GM19328 (cell line): ENCODE data around the gene GRIK3.

Source experiments
- ATAC-seq: cut with Tn5 transposase; IDR thresholded peaks from one replicate; pipeline ENCODE4 v1.9.1; 2021; ENCODE audit warnings: mild to moderate bottlenecking, moderate library complexity; ENCODE audit not compliant: unreplicated experiment

The GRIK3 gene

DNA sequence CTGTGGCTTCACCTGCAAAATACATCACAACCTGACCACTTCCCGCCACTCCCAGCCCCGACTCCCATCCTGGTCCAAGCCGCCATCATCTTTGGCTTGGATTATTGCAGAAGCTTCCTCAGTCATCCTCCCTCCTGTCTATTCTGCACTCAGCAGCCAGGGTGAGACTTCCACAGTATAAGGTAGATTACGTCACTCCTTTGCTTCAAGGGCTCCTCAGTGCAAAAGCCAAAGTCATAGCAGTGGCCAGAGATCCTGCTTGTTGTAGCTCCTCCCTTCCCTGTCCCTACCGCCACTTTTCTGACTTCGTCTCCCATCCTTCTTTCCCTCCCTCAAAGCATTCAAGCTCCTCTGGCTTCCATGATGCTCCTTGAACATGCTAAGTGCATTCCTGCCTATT lies 152.8 kb downstream of the GRIK3 start:
- no peak for ATAC-seq

DNA sequence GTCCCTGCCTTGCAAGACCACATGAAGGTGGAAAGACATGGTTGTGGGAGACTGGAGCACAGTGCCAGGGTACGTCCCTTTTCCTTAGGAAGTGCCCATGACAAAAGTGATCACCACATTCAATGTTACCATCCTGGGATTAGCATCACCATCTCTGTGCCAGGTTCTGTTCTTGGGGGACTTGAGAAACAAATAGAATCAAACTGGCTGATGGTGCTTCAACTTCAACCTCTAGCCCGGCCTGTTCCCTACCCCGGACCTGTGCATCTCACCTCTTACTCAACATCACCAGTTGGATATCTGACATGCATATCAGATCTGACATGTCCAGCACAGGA lies 153.3 kb downstream of the GRIK3 start:
- no peak for ATAC-seq

DNA sequence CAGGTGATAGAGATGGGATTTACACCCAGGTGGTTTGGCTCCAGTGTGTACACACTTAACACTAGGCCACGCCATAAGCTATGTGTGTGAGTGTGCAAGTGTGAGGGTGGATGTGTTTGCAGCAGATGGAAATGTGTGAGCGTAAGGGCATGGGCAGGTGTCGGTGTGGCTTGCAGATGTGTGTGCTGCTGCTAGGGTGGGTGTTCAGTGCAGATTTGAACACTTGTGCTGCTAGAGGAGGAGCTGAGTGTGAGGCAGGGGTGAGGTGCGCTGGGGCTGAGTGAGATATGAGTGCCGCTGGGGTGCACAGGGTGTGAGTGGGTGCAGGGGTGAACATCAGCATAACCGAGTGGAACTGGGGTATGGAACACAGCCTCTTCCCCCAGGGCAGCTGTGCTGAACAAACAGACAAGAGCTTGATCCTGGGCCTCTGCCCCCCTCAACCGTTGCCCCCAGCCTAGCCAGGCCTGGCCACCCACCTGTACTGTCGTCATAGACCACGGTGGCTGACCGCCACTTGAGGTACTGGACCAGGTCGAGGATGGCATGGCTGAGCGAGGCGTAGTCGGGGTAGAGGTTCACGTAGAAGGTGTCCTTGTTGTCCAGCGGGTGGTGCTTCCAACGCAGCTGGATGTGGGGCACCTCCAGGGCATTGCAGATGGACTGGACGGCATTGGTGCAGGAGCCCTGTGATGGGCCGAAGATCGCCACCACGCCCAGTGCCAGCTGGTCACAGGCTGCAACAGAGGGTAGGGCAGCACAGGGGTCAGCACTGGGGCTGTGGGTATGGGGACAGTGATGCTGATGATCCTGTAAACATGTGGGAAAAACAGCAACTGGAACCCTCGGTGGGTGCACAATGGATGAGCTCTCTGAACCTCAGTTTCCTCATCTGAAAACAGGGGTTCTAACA lies 153.9 kb downstream of the GRIK3 start:
- ATAC-seq, result no peak

DNA sequence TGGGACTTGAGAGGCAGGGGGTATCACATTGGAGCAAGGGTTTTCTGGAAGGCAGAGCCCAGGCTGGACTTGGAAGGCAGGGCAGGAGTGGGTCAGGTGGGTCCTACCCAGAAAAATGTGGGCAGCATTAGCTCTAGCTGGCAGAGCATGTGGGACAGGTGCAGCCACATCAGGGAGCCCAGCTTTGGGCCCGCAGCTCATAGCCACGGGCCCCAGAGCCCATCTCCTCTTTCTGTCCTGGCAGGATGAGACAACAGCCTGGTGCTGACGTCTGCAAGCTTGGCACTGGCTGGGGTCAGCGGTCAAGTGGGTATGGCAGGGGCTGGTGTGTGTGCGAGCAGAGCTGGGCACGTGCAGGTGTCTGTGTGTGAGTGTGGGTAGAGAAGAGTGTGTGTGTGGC lies 154.7 kb downstream of the GRIK3 start:
- ATAC-seq, result no peak

DNA sequence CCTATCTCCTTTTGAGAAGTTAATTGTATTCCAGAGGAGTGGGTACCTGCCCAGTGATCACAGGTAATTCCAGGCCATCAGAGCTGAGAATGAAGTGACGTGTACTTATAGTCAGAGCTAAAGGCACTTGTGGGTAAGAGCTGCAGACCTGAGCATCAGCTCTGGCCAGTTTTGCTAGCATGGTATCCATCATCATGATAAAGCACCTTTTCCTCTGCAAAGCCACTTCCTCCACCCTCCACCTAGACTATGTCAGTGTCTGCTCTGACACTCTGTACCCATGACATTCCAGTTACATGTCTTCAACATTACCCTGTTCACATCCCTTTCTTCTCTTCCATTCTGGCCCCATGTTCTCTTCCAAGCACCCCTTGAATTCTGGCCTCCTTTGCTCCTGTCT lies 157.3 kb downstream of the GRIK3 start:
- no peak for ATAC-seq

DNA sequence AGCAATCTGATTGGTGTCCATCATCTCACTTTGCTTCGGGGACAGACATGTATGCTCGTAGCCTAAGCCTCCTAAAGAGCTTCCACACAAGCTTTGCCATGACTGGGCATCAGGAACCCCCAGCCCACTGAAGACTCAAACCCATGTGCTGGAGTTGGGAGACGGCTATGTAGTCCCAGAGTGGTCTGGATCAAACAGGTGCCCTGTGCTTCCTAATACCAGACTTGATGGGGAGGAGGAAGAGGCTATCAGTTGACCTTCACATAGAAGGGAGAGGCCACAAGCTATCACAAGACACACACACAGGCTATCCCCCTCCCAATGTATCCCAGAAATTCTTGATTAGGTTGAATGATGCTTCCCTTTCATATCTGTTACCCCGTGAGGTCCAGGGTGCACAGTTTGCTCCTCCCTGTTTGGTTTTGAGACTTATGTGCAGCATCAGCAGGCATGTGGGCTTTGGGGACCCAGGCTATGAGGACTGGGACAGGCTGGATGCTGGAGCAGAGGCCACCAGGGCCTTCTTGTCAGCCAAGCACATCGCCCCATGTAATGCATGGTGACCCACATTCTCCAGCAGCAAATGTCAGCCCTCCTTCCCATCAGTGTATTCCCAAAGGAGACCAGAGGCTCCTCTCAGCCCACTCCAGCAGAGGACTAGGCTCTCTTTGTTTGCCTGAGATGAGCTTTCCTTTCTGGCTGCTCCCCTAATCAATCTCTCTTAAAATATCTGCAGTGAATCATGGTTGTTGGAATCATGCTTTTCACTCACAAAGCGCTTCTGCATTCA lies 159.8 kb downstream of the GRIK3 start:
- ATAC-seq, result no peak

DNA sequence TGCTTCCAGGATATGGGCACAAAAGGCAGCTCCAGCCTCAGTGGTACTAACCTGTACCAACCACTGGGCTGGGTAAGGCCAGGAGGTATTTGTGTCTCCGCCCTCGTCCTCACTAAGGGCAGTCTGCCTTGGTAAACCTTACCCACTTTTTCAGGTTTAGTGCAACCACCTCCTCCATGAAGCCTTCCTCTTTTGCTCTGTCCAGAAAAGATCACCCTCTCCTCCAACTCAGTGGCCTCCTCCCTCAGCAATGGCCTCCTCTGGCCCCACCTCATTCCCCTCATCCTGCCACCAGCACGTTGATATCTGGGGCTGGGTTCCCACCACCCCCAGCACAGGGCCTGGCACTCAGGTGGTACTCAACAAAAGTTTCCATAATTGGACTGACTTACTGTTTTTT lies 161.5 kb downstream of the GRIK3 start:
- ATAC-seq, result no peak

DNA sequence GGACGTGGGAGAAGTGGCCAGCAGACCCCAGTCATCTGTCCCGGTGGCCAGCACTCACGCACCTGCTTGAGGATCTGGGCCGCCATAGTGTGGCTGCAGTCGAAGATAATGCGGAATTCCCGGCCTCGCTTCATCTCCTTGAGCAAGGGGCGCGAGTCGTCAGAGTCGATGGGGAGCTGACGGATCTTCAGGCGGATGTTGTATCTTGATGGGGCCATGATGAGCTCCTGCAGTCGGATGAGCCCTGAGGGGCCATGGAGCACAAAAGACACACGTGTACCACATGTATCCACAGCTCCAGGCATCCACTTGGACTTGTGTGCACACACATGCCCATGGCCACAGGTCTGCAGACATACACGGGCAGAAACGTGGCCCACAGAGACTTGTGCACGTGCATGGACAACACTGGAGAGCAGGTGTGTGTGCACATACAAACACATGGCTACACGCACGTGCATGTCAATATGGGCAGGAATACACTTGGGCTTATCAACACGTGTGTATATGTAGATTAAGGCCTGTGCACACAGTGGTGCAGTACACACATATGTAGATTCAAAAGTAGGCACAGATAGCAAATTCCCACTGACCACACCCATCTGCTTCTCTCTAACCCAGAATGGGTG lies 162.1 kb downstream of the GRIK3 start:
- no peak for ATAC-seq

DNA sequence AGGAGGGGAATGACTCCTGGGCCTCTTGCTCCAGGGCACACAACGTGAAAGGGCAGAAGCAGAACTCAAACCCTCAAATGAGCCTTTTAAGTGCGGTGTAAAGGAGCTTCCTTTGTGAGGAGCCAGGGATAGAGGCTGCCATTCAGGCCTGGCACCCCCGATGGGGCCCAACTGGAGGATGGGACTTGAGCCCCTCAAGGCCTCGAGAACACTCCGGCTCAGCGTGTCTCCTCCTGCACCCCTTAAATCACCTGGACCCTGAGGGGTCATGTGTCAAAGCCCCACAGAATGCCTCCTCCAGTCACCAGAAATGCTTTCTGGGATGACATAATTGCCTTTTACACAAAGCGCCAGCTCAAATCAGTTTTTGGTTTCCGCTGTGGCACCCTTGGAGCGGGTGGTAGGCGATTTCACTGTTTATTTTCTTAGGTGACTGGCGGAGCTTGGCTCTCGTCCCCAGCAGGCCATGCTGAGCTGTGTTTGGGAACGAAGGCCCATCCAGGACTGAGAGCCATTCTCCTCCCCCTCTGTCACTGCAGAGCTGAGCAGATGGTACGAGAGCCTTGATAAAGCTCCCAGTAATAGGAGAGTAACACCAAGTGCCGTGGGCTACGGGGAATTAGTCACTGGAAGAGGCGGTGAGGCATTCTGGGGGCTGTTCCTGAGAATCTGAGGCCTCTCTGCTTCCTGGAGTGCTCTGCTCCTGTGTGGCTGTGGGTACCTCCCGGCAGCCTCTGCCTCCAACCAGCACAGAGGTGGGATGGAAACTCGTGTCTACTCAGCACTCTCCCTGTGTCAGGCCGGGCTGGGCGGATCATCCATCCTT lies 163.0 kb downstream of the GRIK3 start:
- ATAC-seq, result no peak

DNA sequence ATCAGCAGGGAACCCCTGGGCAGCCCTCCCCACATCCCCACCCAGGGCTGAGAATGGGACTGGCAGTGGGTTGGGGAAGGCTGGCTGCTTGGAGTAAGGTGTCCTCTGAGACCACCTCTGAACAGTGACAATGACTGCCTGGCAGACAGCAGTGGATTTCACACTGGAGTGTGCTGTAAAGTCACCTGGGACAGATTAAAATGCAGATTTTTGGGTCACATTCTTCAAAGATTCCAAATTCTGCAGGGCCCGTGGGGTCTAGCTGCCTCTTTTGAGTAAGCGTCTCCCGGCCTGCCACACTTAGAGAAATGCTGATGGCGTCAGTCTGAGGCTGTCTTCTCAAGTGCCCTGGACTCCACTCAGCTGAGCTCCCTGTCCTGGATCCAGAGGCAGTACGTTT lies 164.5 kb downstream of the GRIK3 start:
- ATAC-seq, result no peak

DNA sequence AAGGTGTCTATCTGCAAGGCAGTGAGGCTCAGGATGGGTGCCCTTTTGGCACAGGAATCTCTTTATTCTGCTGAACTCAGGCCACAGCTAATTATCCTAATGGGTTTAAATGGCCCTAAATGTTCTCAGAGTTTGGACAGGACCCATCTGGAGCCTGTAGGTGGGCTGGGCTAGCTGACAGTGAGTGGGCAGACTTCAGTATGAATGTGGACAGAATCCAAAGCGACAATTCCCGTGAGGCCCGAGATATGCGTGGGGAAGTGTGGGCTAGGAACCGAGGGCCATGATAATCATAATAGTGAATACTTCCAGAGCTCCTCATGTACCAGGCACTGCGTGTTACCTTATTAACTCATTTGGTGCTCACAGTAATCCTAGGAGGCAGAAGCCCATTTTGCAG lies 165.3 kb downstream of the GRIK3 start:
- no peak for ATAC-seq

DNA sequence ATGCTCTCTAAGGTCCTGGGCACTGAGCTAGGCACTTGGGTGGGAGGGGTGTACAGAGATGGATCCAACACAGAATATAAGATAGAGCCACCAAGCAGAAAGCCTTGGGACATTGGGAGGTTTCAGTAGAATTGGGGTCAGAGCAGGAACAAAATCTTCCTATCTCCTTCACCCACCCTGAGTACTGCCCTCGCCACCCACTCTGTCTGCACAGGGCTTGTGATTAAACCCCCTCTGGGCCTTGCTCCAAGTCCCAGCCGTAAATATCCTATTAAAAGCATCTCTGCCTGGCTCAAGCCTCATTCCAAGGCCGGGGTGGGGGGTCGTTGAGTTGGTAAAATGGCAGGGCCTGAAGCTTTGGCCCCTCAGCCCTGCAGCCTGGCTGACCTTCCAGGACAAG lies 166.7 kb downstream of the GRIK3 start:
- ATAC-seq, result no peak

DNA sequence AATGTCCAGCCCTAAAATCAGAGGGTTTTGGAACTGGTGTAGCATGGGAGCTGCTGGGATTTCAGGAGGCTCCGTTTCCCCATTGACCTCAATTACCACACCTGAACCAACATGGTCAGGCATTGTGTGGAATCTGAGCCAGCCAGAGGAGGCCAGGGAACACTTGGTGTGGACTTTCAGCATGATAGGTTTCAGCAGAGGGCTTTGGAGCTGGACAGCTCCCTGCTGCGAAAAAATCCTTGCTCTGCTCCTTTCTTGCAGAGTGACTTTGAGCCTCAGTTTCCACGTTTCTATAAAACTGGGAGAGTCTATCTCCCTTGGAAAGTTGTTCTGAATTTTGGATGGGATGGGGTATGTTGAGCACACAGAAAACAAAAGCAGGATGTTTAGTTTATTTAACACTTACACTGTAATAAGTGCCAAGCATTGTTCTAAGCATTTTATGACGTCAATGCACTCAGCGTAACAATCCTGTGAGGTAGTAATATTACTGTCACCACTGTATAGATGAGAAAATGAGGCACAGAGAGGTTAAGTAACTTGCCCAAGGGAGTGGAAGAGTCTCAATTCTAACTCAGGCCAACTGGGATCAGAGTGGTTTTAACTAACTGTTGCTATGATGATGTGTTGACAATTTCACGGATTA lies 168.0 kb downstream of the GRIK3 start:
- ATAC-seq, result no peak

DNA sequence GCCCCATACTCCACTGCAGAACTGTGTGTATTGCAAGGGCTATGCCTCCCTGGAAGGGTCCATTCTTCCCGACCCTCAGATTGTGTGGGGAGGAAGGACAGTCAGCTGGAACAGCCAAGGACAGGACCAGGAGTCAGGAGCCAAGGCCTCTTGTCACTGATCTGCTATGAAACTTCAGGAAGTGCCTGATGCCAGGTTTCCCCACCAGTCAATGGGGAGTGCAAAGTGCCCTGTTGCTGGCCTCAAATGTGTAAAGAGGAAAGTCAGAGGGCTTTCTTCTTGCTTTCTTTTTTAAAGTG lies 168.8 kb downstream of the GRIK3 start:
- ATAC-seq, result no peak

DNA sequence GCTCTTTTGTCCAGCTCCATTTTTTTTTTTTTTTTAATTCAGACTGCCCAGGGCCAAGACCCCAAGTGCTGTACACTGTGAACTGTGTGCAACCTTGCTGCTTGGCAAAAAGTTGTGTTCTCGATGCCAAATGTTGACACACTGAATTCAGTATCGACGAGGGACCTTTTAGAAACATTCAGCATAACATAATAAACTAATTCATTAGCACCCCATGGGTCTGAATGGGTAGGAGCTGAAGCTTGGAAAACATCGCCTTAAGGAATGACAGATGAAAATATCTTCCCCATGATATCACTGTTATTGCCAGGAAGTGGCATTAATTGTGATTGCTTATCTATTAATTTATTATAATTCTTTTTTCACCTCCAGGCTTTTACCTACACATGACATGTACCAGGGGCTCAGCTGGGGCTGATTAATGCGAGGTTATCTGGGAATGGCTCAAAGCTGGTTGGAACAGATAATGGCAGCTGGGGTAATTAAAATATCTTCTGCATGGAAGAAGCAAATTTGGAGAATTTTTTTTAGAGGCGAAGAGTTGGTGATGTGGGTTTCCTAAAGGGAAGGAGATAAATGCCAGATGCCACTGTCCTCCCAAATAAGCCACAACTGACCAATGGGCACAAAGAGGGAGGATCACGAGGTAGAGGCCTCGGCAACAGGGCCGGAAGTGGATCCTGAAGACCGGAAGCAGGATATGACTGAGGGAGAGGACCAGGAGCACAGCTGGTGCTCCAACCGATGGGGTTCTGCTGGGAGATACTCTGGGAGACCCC lies 169.3 kb downstream of the GRIK3 start:
- ATAC-seq, result no peak

DNA sequence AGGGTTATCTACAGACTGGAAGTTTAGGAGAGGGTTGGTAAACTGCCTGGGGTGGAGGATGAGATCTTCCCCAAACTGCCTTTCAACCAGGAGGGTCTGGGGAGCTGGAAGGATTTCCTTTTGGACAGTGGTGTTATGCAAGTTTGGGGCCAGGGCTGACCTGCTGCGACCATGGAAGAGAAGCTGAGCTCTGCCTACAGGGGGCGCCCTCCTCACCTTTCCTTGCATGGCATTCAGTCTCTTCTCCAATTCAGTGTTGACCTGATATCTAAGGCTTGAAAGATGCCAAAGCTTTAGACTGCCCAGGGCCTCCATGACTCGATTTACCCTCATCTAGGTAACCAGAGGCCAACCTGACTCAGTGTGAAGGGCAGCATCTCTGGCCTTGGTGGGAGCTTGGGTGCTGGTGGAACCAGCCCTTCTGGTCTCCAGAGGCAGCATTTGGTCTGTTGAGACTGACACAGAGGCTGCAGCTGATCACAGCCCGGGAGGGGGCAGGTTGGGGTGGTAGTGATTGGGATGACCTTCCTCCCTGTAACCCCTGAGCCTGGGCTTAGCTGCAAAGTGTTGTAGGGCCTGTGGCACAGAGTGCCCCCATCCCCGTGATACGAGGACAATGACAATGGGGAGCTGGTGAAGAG lies 170.0 kb downstream of the GRIK3 start:
- ATAC-seq, result no peak

DNA sequence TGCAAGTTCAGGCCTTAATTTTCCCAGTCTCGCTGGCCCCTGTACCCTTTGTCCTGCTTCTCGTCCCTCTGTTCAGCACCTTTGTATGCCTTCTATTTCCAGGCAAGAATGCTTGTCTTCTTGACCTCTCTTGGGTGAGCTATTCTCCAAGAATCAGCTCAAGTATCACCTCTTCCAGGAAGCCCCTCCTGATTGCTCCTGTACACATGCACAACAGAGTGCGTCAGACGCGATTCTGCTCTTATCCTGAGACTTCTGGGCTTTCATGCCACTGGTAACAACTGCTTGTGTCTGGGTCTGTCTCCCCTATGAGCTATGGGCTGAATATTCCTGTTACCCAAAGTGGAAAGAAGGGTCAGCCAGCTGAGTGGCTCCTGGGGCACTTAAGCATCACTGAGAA lies 170.8 kb downstream of the GRIK3 start:
- no peak for ATAC-seq

DNA sequence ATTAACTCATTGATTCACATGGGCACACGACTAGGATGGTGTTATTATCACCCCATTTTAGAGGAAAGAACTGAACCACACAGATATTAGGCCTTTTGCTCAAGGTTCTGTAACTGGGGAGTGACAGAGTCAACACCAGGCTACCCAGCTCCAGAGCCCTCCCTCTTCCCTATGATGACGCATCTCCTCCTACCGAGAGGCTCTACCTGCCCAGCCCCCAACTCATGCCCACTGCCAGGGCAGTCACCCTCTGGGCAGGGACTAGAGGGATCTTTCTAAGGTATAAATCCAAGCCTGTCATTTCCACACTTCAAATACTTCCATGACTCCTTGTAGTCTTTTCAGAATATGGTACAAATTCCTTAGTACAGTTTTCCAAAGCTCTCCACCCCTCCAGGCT lies 171.3 kb downstream of the GRIK3 start:
- ATAC-seq, result no peak

DNA sequence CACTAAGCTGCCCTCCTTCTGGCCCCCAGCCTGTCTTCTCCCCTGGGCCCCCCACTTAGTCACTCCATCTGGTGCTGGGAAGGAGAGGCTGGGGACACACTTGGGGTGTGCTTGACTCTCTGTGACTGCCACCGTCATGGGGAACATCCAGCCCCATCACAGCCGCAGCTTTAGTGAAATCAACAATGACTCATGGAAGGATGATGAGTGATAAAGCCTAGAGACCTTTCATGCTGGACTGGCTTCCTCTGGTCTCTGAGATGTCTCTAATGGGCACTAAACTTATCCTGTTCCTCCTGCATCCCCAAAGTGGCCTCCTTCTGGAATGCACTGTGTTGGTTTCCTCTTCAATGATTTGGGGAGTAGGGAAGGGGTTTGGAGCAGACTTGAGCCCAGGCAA lies 172.9 kb downstream of the GRIK3 start:
- no peak for ATAC-seq
